Fibroblast of lung (primary cell): ENCODE data around the gene DTD1. TPM values are rescaled to one million over a fixed set of nuclear protein-coding genes. Genes with fewer than 3 reads are reported as not detected.

Source experiments
- DNase-seq, 2 donors: peaks; one replicate each; pipeline versions ENCODE4 v3.0.0 to v3.0.0-alpha.2; 2010; ENCODE audit warnings: low read depth in 2 of 2
- H2AFZ ChIP-seq: 2 replicates; pipeline ENCODE4 v1.5.1; 2012; ENCODE audit warnings: low read length, control low read depth, inconsistent platforms
- H3K27ac ChIP-seq: 2 replicates; pipeline ENCODE4 v1.5.1; 2011; ENCODE audit warnings: low read length, control low read depth; ENCODE audit not compliant: insufficient read depth
- H3K27me3 ChIP-seq: 2 replicates; pipeline ENCODE4 v1.5.1; 2011; ENCODE audit warnings: mild to moderate bottlenecking, low read length; ENCODE audit not compliant: control insufficient read depth, insufficient read depth
- H3K36me3 ChIP-seq: 2 replicates; pipeline ENCODE4 v1.5.1; 2011; ENCODE audit warnings: low read length; ENCODE audit not compliant: control insufficient read depth, insufficient read depth
- H3K4me1 ChIP-seq: 2 replicates; pipeline ENCODE4 v1.5.1; 2011; ENCODE audit warnings: low read length; ENCODE audit not compliant: control insufficient read depth, insufficient read depth; ENCODE audit errors: extremely low read depth
- H3K4me2 ChIP-seq: 2 replicates; pipeline ENCODE4 v1.5.1; 2011; ENCODE audit warnings: low read length, control low read depth; ENCODE audit not compliant: insufficient read depth; ENCODE audit errors: extremely low read depth
- H3K4me3 ChIP-seq, 4 experiments: fragments of 200-600 bp in 1 of 4; sonication (generic) in 1 of 4; replicated peaks in 1 of 4; 2 replicates each; pipeline ENCODE4 v1.5.1; 2011 to 2016; ENCODE audit warnings: low read length in 4 of 4, low read depth in 3 of 4, mild to moderate bottlenecking in 3 of 4, control low read depth in 2 of 4, inconsistent platforms in 1 of 4, mixed read lengths in 1 of 4; ENCODE audit not compliant: insufficient read depth in 1 of 4; ENCODE audit errors: control extremely low read depth in 1 of 4
- H3K79me2 ChIP-seq: 2 replicates; pipeline ENCODE4 v1.5.1; 2012; ENCODE audit warnings: mild to moderate bottlenecking, low read length, inconsistent platforms; ENCODE audit not compliant: control insufficient read depth, insufficient read depth
- H3K9ac ChIP-seq: 2 replicates; pipeline ENCODE4 v1.5.1; 2011; ENCODE audit warnings: mild to moderate bottlenecking, low read length, control low read depth; ENCODE audit not compliant: insufficient read depth
- H3K9me3 ChIP-seq: 2 replicates; pipeline ENCODE4 v1.5.1; 2012; ENCODE audit warnings: low read depth, low read length; ENCODE audit not compliant: control insufficient read depth, insufficient read depth
- H4K20me1 ChIP-seq: 2 replicates; pipeline ENCODE4 v1.5.1; 2011; ENCODE audit warnings: low read length; ENCODE audit not compliant: control insufficient read depth, insufficient read depth; ENCODE audit errors: extremely low read depth
- CTCF ChIP-seq, 2 donors: IDR thresholded peaks in 1 of 2; conservative IDR thresholded peaks in 1 of 2; 1 replicate in 1 of 2; 2 replicates in 1 of 2; pipeline ENCODE4 v1.5.1; 2011 to 2012; ENCODE audit warnings: low read length in 2 of 2, control low read depth in 1 of 2, inconsistent platforms in 1 of 2, low read depth in 1 of 2, mild to moderate bottlenecking in 1 of 2
- EZH2 ChIP-seq: IDR thresholded peaks from 2 replicates; pipeline ENCODE4 v1.5.1; 2012; ENCODE audit warnings: low read length, control low read depth, mild to moderate bottlenecking; ENCODE audit errors: missing control alignments
- polyA plus RNA-seq, 2 donors: library from polyadenylated mRNA; depleted of rRNA in 1 of 2; stranded (reverse) in 1 of 2; unstranded in 1 of 2; fragments of >200 nt; gene quantifications; 2 replicates each; pipeline ENCODE4 v1.2.1, GENCODE V29; 2011 to 2012; ENCODE audit warnings: missing spikeins in 1 of 2
- total RNA-seq: library from RNA; depleted of rRNA; stranded (reverse); fragments of >200 nt; gene quantifications from 2 replicates; pipeline ENCODE4 v1.2.1, GENCODE V29; 2014

Gene DTD1
- total and polyA plus RNA-seq, 2 donors (not counting 1 experiment from before 2014, with no cell fraction given): 60.8 to 71.0 TPM

GRCh38 chr20:18788021-18788420 lies 200.2 kb downstream of the DTD1 start:
- Histone ChIP-seq H3K27me3 (no peaks in the 10 kb centered on the region), H4K20me1 (no peaks in the 10 kb centered on the region), H3K27ac (no peak overlapping the region), H3K4me2 (no peak overlapping the region), H2AFZ (no peak overlapping the region), H3K4me3 (no peak overlapping the region), H3K36me3 (no peaks in the 10 kb centered on the region), H3K79me2 (no peaks in the 10 kb centered on the region), H3K9ac (no peak overlapping the region), H3K4me1 (no peaks in the 10 kb centered on the region), H3K9me3 (no peaks in the 10 kb centered on the region)
- TF ChIP-seq CTCF (conservative IDR thresholded peaks at IDR 0.05 in 1 of 2, IDR thresholded peaks at IDR 0.05 in 1 of 2; ENCODE audit: low read depth in 1 of 2, low read length in 2 of 2): no peak
- no peak for TF ChIP-seq EZH2
- DNase-seq: no peak

GRCh38 chr20:18790787-18791186 lies 202.9 kb downstream of the DTD1 start:
- Histone ChIP-seq H3K4me2 (no peak overlapping the region), H3K79me2 (no peaks in the 10 kb centered on the region), H2AFZ (no peak overlapping the region), H3K9me3 (no peaks in the 10 kb centered on the region), H3K27me3 (no peaks in the 10 kb centered on the region), H4K20me1 (no peaks in the 10 kb centered on the region), H3K27ac (no peak overlapping the region), H3K4me1 (peaks cover 3% of the 10 kb centered on the region), H3K4me3 (no peak overlapping the region), H3K36me3 (no peaks in the 10 kb centered on the region), H3K9ac (no peak overlapping the region)
- DNase-seq: no peak
- TF ChIP-seq CTCF (conservative IDR thresholded peaks at IDR 0.05 in 1 of 2, IDR thresholded peaks at IDR 0.05 in 1 of 2; ENCODE audit: low read depth in 1 of 2, low read length in 2 of 2) (no peak), EZH2 (no peak)

- Histone ChIP-seq H3K9ac (peak overlapping the region; percentile 76), H3K9me3 (no peaks in the 10 kb centered on the region), H3K27ac (peak overlapping the region; percentile 86), H3K79me2 (no peaks in the 10 kb centered on the region), H3K4me1 (peaks cover 3% of the 10 kb centered on the region), H4K20me1 (no peaks in the 10 kb centered on the region), H3K4me2 (peak overlapping the region; percentile 95), H3K36me3 (no peaks in the 10 kb centered on the region), H3K27me3 (no peaks in the 10 kb centered on the region), H3K4me3 (peak overlapping the region; percentile 71 to 92 (median 79)), H2AFZ (peak overlapping the region; percentile 76)
- peak; percentile 86 to 92 for DNase-seq
- TF ChIP-seq CTCF (conservative IDR thresholded peaks at IDR 0.05 in 1 of 2, IDR thresholded peaks at IDR 0.05 in 1 of 2; ENCODE audit: low read depth in 1 of 2, low read length in 2 of 2) (no peak), EZH2 (no peak)
These were observed 206.0 kb downstream of the DTD1 start for GRCh38 chr20:18793625-18794427.
